GM23248 (cell line): Measurements from ENCODE around the gene DNAJA4. TPM values are rescaled to one million over a fixed set of nuclear protein-coding genes. Genes with fewer than 3 reads are reported as not detected.

Source experiments
- DNase-seq: peaks from one replicate; pipeline ENCODE4 v3.0.0-alpha.2; 2015
- H2AFZ ChIP-seq: fragments of 200-600 bp; sonication (generic); 2 replicates; pipeline ENCODE4 v1.6.1; 2016; ENCODE audit warnings: antibody characterized with exemption
- H3F3A ChIP-seq: fragments of 200-600 bp; sonication (generic); 2 replicates; pipeline ENCODE4 v1.6.1; 2016; ENCODE audit warnings: mild to moderate bottlenecking, antibody characterized with exemption, mixed run types; ENCODE audit not compliant: insufficient read depth
- H3K27ac ChIP-seq: fragments of 200-600 bp; sonication (generic); 2 replicates; pipeline ENCODE4 v1.5.1; 2016; ENCODE audit warnings: mild to moderate bottlenecking
- H3K27me3 ChIP-seq: fragments of 200-600 bp; sonication (generic); replicated peaks from 2 replicates; pipeline ENCODE4 v1.6.1; 2016; ENCODE audit warnings: mild to moderate bottlenecking; ENCODE audit not compliant: insufficient read depth
- H3K36me3 ChIP-seq: fragments of 200-600 bp; sonication (generic); 2 replicates; pipeline ENCODE4 v1.6.1; 2016; ENCODE audit warnings: low read depth, mild to moderate bottlenecking
- H3K4me1 ChIP-seq: fragments of 200-600 bp; sonication (generic); 2 replicates; pipeline ENCODE4 v1.6.1; 2016; ENCODE audit warnings: mild to moderate bottlenecking; ENCODE audit not compliant: insufficient read depth
- H3K4me2 ChIP-seq: fragments of 200-600 bp; sonication (generic); one replicate; pipeline ENCODE4 v1.6.1; 2016; ENCODE audit warnings: mild to moderate bottlenecking; ENCODE audit not compliant: unreplicated experiment
- H3K4me3 ChIP-seq: fragments of 200-600 bp; sonication (generic); 2 replicates; pipeline ENCODE4 v1.5.1; 2016; ENCODE audit warnings: mild to moderate bottlenecking
- H3K79me2 ChIP-seq: fragments of 200-600 bp; sonication (generic); 2 replicates; pipeline ENCODE4 v1.6.1; 2016; ENCODE audit warnings: mild to moderate bottlenecking; ENCODE audit not compliant: insufficient read depth
- H3K9ac ChIP-seq: fragments of 200-600 bp; sonication (generic); 2 replicates; pipeline ENCODE4 v1.6.1; 2016; ENCODE audit warnings: mild to moderate bottlenecking
- H3K9me2 ChIP-seq: fragments of 200-600 bp; sonication (generic); 2 replicates; pipeline ENCODE4 v1.6.1; 2016; ENCODE audit warnings: mixed run types, mild to moderate bottlenecking, moderate library complexity; ENCODE audit not compliant: insufficient read depth
- H3K9me3 ChIP-seq: fragments of 200-600 bp; sonication (generic); one replicate; pipeline ENCODE4 v1.6.1; 2017; ENCODE audit warnings: low read depth
- H4K20me1 ChIP-seq: fragments of 200-600 bp; sonication (generic); 2 replicates; pipeline ENCODE4 v1.6.0; 2016; ENCODE audit not compliant: insufficient read depth
- EZH2 ChIP-seq: fragments of 200-600 bp; sonication (generic); IDR thresholded peaks from 2 replicates; pipeline ENCODE4 v1.6.1; 2018; ENCODE audit warnings: antibody characterized with exemption, mild to moderate bottlenecking; ENCODE audit not compliant: insufficient read depth, poor library complexity, severe bottlenecking
- EZH2phosphoT487 ChIP-seq: fragments of 200-600 bp; sonication (generic); IDR thresholded peaks from 2 replicates; pipeline ENCODE4 v1.6.1; 2018; ENCODE audit warnings: antibody characterized with exemption, moderate library complexity, mild to moderate bottlenecking, low read depth; ENCODE audit not compliant: insufficient read depth
- WGBS, 2 experiments: methylation state at CpG; one replicate each; pipeline ENCODE4 v1.1.6; 2015 to 2017; ENCODE audit warnings: low lambda C conversion rate in 2 of 2, low coverage in 1 of 2; ENCODE audit errors: missing lambda C conversion rate in 2 of 2; 5-methylcytosine and 5-hydroxymethylcytosine counted together
- in situ Hi-C: fragments of 300-500 bp; cut with MboI; formaldehyde crosslinking; loops from 2 replicates; pipeline ENCODE4 v1.15.0; 2020
- polyA plus RNA-seq: library from polyadenylated mRNA; unstranded; fragments of >200 nt; fragmentation: Nextera tagmentation; extraction: Ambion mirVana; gene quantifications from 2 replicates; pipeline ENCODE4 v1.2.1, GENCODE V29; 2016
- total RNA-seq: library from RNA; depleted of rRNA; stranded (reverse); fragments of >200 nt; shearing (Covaris generic); gene quantifications from 2 replicates; pipeline ENCODE4 v1.2.3, GENCODE V29; 2014

DNAJA4 gene
- total and polyA plus RNA-seq, 2 experiments from 2014 or later: 0.43 to 1.4 TPM

DNA sequence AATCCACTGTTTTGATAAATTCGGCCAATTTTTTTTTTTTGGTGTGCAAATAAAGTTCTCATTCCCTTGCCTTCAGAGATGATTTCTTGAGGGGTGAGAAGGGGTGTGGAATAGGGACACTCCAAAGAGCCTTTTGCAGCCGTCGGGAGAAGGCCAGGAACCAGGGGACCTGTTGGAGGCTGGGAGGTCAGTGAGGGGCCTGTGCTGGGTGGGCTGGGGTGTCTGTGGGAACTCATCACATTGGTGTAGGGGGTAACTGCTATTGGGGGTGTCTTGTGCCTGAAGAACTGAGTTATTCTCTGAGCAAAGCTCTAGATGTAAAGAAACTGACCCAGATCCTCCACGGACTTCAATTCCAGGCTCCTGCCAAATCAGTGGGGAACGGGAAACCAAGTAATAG lies 48.6 kb downstream of the DNAJA4 start:
- in situ Hi-C loops: loop anchor here (5.0 kb wide), 1 partner anchor 114 kb away; no protein-coding TSS in a partner anchor
- no peaks in the 10 kb centered on the region for H3K9me3 ChIP-seq
- TF ChIP-seq EZH2 (no peak), EZH2phosphoT487 (no peak)

DNA sequence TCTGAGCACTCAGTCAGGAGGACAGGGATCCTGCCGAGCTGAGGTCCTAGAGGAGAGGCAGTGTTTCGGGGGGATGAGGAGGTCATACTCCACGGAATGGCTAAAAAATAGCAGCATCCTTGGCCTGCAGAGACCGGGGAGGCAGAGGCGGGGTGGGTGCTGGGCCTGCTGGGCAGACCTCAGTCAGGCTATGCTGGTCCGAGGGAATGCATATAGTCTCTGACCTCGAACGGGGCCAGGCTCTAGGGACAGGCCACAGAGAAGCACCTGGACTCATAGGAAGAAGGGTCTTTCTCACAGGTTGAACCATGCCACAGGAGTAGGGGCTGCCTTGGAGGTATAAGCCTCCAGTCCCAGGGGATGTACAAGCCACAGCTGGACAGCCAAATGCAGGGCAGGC lies 49.0 kb downstream of the DNAJA4 start:
- 68 to 69% methylated on average over 8 of the region's 8 CpGs for WGBS, 2 experiments
- H4K20me1 ChIP-seq: no peaks in the 10 kb centered on the region
- H3K9me3 ChIP-seq: no peaks in the 10 kb centered on the region
- H3K27ac ChIP-seq: no peak overlapping the region
- H3K4me1 ChIP-seq: no peaks in the 10 kb centered on the region
- in situ Hi-C loops: loop anchor here (5.0 kb wide), 1 partner anchor 114 kb away; no protein-coding TSS in a partner anchor
- no peaks in the 10 kb centered on the region for H3K79me2 ChIP-seq
- H2AFZ ChIP-seq: no peak overlapping the region
- H3K4me2 ChIP-seq: no peak overlapping the region
- peaks cover 18% of the 10 kb centered on the region; the same call in 1 of the 2 replicates for H3K27me3 ChIP-seq
- no peaks in the 10 kb centered on the region for H3F3A ChIP-seq
- no peak for TF ChIP-seq EZH2
- no peak for TF ChIP-seq EZH2phosphoT487
- DNase-seq: no peak
- H3K9ac ChIP-seq: no peak overlapping the region
- H3K4me3 ChIP-seq: no peak overlapping the region
- H3K36me3 ChIP-seq: no peaks in the 10 kb centered on the region
- no peaks in the 10 kb centered on the region for H3K9me2 ChIP-seq

More for the DNA sequence above, 48.6 kb downstream of the DNAJA4 start:
- Histone ChIP-seq H3K9me2 (no peaks in the 10 kb centered on the region), H3K27me3 (peaks cover 18% of the 10 kb centered on the region; the same call in 1 of the 2 replicates), H4K20me1 (no peaks in the 10 kb centered on the region), H3K4me1 (no peaks in the 10 kb centered on the region), H3K9ac (no peak overlapping the region), H3K27ac (no peak overlapping the region), H3K4me2 (no peak overlapping the region), H3K79me2 (no peaks in the 10 kb centered on the region), H3K4me3 (no peak overlapping the region), H3F3A (no peaks in the 10 kb centered on the region), H3K36me3 (no peaks in the 10 kb centered on the region), H2AFZ (no peak overlapping the region)
- DNase-seq: no peak
- WGBS, 2 experiments: 65 to 71% methylated on average over 5 of the region's 5 CpGs

DNA sequence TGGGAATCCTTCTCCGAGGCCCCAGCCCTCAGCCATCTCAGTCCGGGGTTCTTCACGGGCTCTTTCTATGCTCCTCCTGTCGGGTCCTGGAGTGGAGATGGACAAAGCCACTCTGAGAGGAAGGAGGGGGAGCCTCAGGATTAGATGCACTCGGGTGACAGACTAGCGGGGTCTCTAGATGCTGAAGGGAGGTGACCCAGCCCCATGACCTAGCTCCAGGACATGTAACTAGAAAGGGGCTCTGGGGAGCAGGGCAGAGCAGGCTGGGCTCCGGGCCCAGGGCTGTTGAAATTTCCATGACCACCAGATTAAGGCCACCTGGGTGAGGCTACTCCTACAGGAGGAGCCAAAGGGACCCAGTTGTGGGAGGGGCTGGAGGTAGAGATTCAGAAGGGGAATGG lies 49.8 kb downstream of the DNAJA4 start:
- no peak for DNase-seq

DNA sequence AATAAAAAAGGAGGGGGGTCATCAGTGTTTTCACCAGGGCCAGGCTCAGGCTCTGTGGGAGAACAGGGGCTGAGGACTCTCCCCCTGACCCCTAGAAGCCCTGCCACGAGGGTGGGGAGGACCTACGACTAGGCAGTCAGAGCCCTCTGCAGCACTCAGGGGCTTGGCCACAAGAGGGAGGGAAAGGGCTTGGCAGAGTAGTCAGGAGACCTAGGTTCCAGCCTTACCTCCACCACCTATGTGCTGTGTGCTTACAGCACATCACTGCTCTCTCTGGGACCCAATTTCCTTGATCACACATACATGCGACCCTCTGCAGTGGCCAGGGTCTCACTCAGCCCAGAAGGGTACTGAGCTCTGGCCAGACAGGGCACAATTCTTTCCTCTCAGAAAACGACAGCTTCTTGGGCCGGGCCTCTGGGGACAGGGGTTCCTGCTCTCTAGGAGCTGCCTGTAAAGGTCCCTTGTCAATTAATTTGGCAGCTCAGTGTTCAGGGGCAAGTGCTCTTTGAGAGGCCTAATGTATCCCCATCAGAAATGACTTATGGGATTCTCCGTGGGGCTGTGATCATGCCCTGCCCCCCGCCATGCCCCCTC lies 51.4 kb downstream of the DNAJA4 start:
- DNase-seq: no peak
- no peaks in the 10 kb centered on the region for H3F3A ChIP-seq
- H3K4me2 ChIP-seq: no peak overlapping the region
- H3K27ac ChIP-seq: no peak overlapping the region
- H3K4me3 ChIP-seq: no peak overlapping the region
- no peaks in the 10 kb centered on the region for H3K4me1 ChIP-seq
- peaks cover 11% of the 10 kb centered on the region; the same call in 1 of the 2 replicates for H3K27me3 ChIP-seq
- in situ Hi-C loops: no loop called here
- H3K9me2 ChIP-seq: no peaks in the 10 kb centered on the region
- no peaks in the 10 kb centered on the region for H3K79me2 ChIP-seq
- no peaks in the 10 kb centered on the region for H3K9me3 ChIP-seq
- H3K36me3 ChIP-seq: no peaks in the 10 kb centered on the region
- H3K9ac ChIP-seq: no peak overlapping the region
- H2AFZ ChIP-seq: no peak overlapping the region
- H4K20me1 ChIP-seq: no peaks in the 10 kb centered on the region
- TF ChIP-seq EZH2phosphoT487: no peak
- TF ChIP-seq EZH2: no peak
- WGBS, 2 experiments: 51 to 62% methylated on average over 7 of the region's 7 CpGs

More for the DNA sequence above, 49.8 kb downstream of the DNAJA4 start:
- no peaks in the 10 kb centered on the region for H3K36me3 ChIP-seq
- WGBS, 2 experiments: 65 to 67% methylated on average over 7 of the region's 7 CpGs
- H3K4me3 ChIP-seq: no peak overlapping the region
- H2AFZ ChIP-seq: no peak overlapping the region
- H3K4me1 ChIP-seq: no peaks in the 10 kb centered on the region
- H3K4me2 ChIP-seq: no peak overlapping the region
- in situ Hi-C loops: loop anchor here (5.0 kb wide), 1 partner anchor 113 kb away; no protein-coding TSS in a partner anchor
- H3F3A ChIP-seq: no peaks in the 10 kb centered on the region
- H4K20me1 ChIP-seq: no peaks in the 10 kb centered on the region
- H3K27me3 ChIP-seq: peaks cover 12% of the 10 kb centered on the region; the same call in 1 of the 2 replicates
- H3K9me3 ChIP-seq: no peaks in the 10 kb centered on the region
- H3K27ac ChIP-seq: no peak overlapping the region
- H3K9me2 ChIP-seq: no peaks in the 10 kb centered on the region
- no peak for TF ChIP-seq EZH2
- TF ChIP-seq EZH2phosphoT487: no peak
- no peak overlapping the region for H3K9ac ChIP-seq
- no peaks in the 10 kb centered on the region for H3K79me2 ChIP-seq
